Measurements from ENCODE around the gene TEK.

DNA sequence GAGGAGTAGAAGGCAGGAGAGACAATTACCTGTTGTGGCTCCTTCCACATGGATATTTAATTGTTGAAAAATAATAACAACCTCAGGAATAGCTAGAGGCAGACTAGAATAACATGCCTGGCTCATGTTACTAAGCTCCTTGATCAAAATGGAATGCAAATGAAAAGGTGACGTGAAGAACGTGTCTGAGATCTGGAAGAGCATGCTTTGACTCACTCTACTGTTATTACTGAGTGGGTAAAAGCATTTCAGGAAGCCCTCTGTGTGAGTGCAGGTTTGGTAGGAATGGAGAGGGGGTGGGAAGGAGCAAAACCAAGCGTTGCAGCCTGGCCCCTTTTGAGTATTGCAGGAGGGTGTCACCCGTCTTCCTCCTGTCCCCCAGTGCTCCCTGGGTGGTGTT is 103.2 kb downstream of the TEK start:
- TF ChIP-seq, protein P1, sequence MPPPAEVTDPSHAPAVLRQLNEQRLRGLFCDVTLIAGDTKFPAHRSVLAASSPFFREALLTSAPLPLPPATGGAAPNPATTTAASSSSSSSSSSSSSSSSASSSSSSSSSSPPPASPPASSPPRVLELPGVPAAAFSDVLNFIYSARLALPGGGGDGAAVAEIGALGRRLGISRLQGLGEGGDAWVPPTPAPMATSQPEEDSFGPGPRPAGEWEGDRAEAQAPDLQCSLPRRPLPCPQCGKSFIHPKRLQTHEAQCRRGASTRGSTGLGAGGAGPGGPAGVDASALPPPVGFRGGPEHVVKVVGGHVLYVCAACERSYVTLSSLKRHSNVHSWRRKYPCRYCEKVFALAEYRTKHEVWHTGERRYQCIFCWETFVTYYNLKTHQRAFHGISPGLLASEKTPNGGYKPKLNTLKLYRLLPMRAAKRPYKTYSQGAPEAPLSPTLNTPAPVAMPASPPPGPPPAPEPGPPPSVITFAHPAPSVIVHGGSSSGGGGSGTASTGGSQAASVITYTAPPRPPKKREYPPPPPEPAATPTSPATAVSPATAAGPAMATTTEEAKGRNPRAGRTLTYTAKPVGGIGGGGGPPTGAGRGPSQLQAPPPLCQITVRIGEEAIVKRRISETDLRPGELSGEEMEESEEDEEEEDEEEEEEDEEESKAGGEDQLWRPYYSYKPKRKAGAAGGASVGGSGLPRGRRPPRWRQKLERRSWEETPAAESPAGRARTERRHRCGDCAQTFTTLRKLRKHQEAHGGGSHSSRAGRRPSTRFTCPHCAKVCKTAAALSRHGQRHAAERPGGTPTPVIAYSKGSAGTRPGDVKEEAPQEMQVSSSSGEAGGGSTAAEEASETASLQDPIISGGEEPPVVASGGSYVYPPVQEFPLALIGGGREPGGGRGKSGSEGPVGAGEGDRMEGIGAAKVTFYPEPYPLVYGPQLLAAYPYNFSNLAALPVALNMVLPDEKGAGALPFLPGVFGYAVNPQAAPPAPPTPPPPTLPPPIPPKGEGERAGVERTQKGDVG (CRISPR knock-in tag; IDR thresholded peaks at IDR 0.05): no peak
- TF ChIP-seq PAX5 (IDR thresholded peaks at IDR 0.05; ENCODE audit: borderline replicate concordance, low read depth, low read length): no peak
- TF ChIP-seq, protein P2, sequence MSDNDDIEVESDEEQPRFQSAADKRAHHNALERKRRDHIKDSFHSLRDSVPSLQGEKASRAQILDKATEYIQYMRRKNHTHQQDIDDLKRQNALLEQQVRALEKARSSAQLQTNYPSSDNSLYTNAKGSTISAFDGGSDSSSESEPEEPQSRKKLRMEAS (IDR thresholded peaks at IDR 0.05; ENCODE audit: low read depth, low read length): no peak
- no peak for TF ChIP-seq TCF3 (IDR thresholded peaks at IDR 0.05; ENCODE audit: borderline replicate concordance, insufficient read depth, low read depth, low read length)

All from GM12878 (cell line).